Caco-2 (cell line): ENCODE data around the gene PARD3B. TPM values are rescaled to one million over a fixed set of nuclear protein-coding genes. Genes with fewer than 3 reads are reported as not detected.

Source experiments
- BruUV-seq: library from RNA; stranded (reverse); fragments of 400-500 nt; replicated peaks from 2 replicates; lab custom pipeline; 2021; lab: Mats Ljungman, UMichigan
- CTCF ChIA-PET: fragments of 300-600 bp; sonication (Branson Sonifier 250); formaldehyde crosslinking; loops from one replicate; lab custom pipeline; 2022; ENCODE audit warnings: antibody characterized with exemption; lab: Charles Lee
- POLR2A ChIA-PET: fragments of 300-600 bp; sonication (Branson Sonifier 250); formaldehyde crosslinking; loops from one replicate; lab custom pipeline; 2022; ENCODE audit warnings: antibody characterized with exemption; lab: Charles Lee
- DNase-seq, 2 experiments: peaks; one replicate each; pipeline versions ENCODE4 v3.0.0 to v3.0.0-alpha.2; 2020 to 2022
- H3K27me3 ChIP-seq: replicated peaks from 2 replicates; pipeline ENCODE4 v1.6.0; 2011; ENCODE audit warnings: low read length; ENCODE audit not compliant: control insufficient read depth, insufficient read depth
- H3K36me3 ChIP-seq: 2 replicates; pipeline ENCODE4 v1.5.1; 2011; ENCODE audit warnings: low read length; ENCODE audit not compliant: control insufficient read depth, insufficient read depth
- H3K4me1 ChIP-seq: fragments of 250-450 bp; sonication (Bioruptor Pico); 2 replicates; pipeline ENCODE4 v1.5.1; 2020; ENCODE audit warnings: mild to moderate bottlenecking
- H3K4me3 ChIP-seq: 2 replicates; pipeline ENCODE4 v1.5.1; 2011; ENCODE audit warnings: low read depth, mild to moderate bottlenecking, control low read depth, low read length
- H3K9me3 ChIP-seq: fragments of 250-450 bp; sonication (Bioruptor Pico); 2 replicates; pipeline ENCODE4 v1.5.1; 2020; ENCODE audit warnings: mild to moderate bottlenecking, moderate library complexity
- H3K27ac Mint-ChIP-seq: one replicate; pipeline ENCODE4 v1.8.0; 2022; ENCODE audit warnings: mixed read lengths; ENCODE audit not compliant: unreplicated experiment
- H3K27me3 Mint-ChIP-seq: one replicate; pipeline ENCODE4 v1.8.0; 2022; ENCODE audit warnings: mixed read lengths; ENCODE audit not compliant: insufficient read depth, unreplicated experiment
- H3K36me3 Mint-ChIP-seq: one replicate; pipeline ENCODE4 v1.8.0; 2022; ENCODE audit warnings: mild to moderate bottlenecking, mixed read lengths; ENCODE audit not compliant: insufficient read depth, unreplicated experiment
- H3K4me1 Mint-ChIP-seq: one replicate; pipeline ENCODE4 v1.8.0; 2022; ENCODE audit warnings: low read depth, mixed read lengths; ENCODE audit not compliant: unreplicated experiment
- H3K4me3 Mint-ChIP-seq: one replicate; pipeline ENCODE4 v1.8.0; 2022; ENCODE audit warnings: mild to moderate bottlenecking, moderate library complexity, mixed read lengths; ENCODE audit not compliant: unreplicated experiment
- H3K9me3 Mint-ChIP-seq: one replicate; pipeline ENCODE4 v1.8.0; 2022; ENCODE audit warnings: mixed read lengths; ENCODE audit not compliant: unreplicated experiment
- intact Hi-C: fragments of 100-400 bp; cut with micrococcal nuclease; formaldehyde crosslinking; loops from one replicate; pipeline ENCODE4 v1.10.0; 2022; ENCODE audit not compliant: unreplicated experiment
- total RNA-seq: library from RNA; stranded (reverse); gene quantifications from 2 replicates; pipeline ENCODE4 v1.2.3, GENCODE V29; 2022
- TF ChIP-seq, protein P1 (sequence below), 2 experiments: fragments of 200-600 bp in 1 of 2; IDR thresholded peaks; 1 replicate in 1 of 2; 2 replicates in 1 of 2; pipeline versions ENCODE4 v1.5.1 to v1.8.0; 2011 to 2022; ENCODE audit warnings: antibody characterized with exemption in 1 of 2, control low read depth in 1 of 2, inconsistent platforms in 1 of 2, low read depth in 1 of 2, low read length in 1 of 2, mild to moderate bottlenecking in 1 of 2, moderate library complexity in 1 of 2; ENCODE audit not compliant: insufficient read depth in 1 of 2, severe bottlenecking in 1 of 2, unreplicated experiment in 1 of 2

PARD3B gene
- total RNA-seq, 1 experiment from 2014 or later = 68.9 TPM

DNA sequence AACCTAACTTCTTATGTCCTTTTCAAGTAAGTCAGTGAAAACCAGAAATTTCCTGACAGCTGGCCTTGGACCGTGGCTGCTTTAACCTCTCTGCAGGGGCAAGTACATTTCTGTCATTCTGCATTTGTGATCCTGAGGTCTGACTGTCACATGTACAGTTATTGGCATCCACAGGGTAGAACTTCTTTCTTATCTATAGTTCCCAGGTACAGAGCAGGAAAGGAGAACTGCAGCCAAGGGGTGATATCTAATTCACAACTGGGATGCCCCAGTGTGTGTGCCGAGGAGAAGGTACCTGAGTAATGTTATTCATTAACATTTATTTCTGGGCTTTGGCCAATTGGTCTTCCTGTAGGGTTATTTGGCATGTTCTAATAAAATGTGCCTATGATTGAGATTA lies 468.9 kb downstream of the PARD3B start:
- H3K27me3 ChIP-seq = no peaks in the 10 kb centered on the region
- Mint-ChIP-seq H3K4me3 (no peak overlapping the region), H3K36me3 (peaks cover 7% of the 10 kb centered on the region), H3K4me1 (peaks cover 20% of the 10 kb centered on the region), H3K27ac (no peak overlapping the region), H3K27me3 (no peaks in the 10 kb centered on the region), H3K9me3 (no peaks in the 10 kb centered on the region)
- CTCF ChIA-PET = no interaction called here
- H3K4me3 ChIP-seq = no peak overlapping the region
- intact Hi-C loops = no loop called here
- no peaks in the 10 kb centered on the region for H3K9me3 ChIP-seq
- TF ChIP-seq, protein P1, sequence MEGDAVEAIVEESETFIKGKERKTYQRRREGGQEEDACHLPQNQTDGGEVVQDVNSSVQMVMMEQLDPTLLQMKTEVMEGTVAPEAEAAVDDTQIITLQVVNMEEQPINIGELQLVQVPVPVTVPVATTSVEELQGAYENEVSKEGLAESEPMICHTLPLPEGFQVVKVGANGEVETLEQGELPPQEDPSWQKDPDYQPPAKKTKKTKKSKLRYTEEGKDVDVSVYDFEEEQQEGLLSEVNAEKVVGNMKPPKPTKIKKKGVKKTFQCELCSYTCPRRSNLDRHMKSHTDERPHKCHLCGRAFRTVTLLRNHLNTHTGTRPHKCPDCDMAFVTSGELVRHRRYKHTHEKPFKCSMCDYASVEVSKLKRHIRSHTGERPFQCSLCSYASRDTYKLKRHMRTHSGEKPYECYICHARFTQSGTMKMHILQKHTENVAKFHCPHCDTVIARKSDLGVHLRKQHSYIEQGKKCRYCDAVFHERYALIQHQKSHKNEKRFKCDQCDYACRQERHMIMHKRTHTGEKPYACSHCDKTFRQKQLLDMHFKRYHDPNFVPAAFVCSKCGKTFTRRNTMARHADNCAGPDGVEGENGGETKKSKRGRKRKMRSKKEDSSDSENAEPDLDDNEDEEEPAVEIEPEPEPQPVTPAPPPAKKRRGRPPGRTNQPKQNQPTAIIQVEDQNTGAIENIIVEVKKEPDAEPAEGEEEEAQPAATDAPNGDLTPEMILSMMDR (IDR thresholded peaks at IDR 0.05; ENCODE audit: insufficient read depth in 1 of 2, low read depth in 1 of 2, low read length in 1 of 2, severe bottlenecking in 1 of 2, unreplicated experiment in 1 of 2) = no peak
- H3K4me1 ChIP-seq = peaks cover 10% of the 10 kb centered on the region
- DNase-seq = no peak
- no peaks in the 10 kb centered on the region for H3K36me3 ChIP-seq
- no TSS peak for BruUV-seq
- POLR2A ChIA-PET = no interaction called here

DNA sequence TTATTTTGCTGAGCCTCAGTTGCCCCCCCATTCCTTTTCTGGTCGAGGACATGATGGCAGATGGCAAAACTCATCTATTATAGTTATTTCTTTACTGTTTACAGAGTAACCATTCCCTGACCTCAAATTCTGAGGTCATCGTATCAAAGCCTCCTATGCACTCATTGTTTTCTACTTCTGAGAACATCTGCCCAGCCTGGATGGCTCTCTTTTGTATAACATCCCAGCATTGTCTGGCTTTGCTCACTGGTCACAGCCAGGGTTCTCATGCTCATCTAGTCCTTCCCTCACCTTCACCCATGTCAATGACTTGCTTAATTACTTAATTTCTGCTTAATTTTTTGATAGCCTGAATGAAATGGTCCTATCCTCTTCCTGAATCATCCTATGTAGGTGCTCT lies 472.1 kb downstream of the PARD3B start:
- Histone ChIP-seq H3K36me3 (no peaks in the 10 kb centered on the region), H3K4me3 (no peak overlapping the region), H3K4me1 (peaks cover 14% of the 10 kb centered on the region), H3K27me3 (no peaks in the 10 kb centered on the region), H3K9me3 (no peaks in the 10 kb centered on the region)
- no peaks in the 10 kb centered on the region for H3K27me3 Mint-ChIP-seq
- no peak for DNase-seq
- no peak overlapping the region for H3K4me3 Mint-ChIP-seq
- BruUV-seq = no TSS peak
- intact Hi-C loops = no loop called here
- TF ChIP-seq, protein P1 (IDR thresholded peaks at IDR 0.05; ENCODE audit: insufficient read depth in 1 of 2, low read depth in 1 of 2, low read length in 1 of 2, severe bottlenecking in 1 of 2, unreplicated experiment in 1 of 2) = no peak
- POLR2A ChIA-PET = no interaction called here
- H3K27ac Mint-ChIP-seq = no peak overlapping the region
- no peaks in the 10 kb centered on the region for H3K36me3 Mint-ChIP-seq
- CTCF ChIA-PET = no interaction called here
- peaks cover 23% of the 10 kb centered on the region for H3K4me1 Mint-ChIP-seq
- H3K9me3 Mint-ChIP-seq = no peaks in the 10 kb centered on the region

DNA sequence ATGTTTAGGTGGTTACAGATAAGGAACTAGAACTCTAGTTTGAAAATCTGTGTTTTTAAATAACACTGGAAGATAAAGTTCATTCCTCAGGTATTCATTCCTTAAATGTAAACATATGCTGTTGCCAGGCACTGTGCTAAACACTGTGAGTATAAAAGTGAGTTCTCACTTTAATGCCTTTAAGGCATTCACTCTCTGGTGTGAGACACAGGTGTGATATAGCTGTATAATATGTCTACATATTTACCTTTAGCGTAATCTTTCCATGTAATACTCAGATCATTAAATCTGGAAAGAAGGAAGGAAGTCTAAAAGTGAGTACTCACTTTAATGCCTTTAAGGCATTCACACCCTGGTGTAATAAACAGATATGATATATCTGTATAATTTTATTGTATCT lies 472.6 kb downstream of the PARD3B start:
- POLR2A ChIA-PET = no interaction called here
- CTCF ChIA-PET = no interaction called here
- H3K27me3 Mint-ChIP-seq = no peaks in the 10 kb centered on the region
- H3K4me1 Mint-ChIP-seq = peaks cover 23% of the 10 kb centered on the region
- Histone ChIP-seq H3K9me3 (no peaks in the 10 kb centered on the region), H3K4me1 (peaks cover 14% of the 10 kb centered on the region), H3K4me3 (no peak overlapping the region), H3K27me3 (no peaks in the 10 kb centered on the region), H3K36me3 (no peaks in the 10 kb centered on the region)
- no peak overlapping the region for H3K4me3 Mint-ChIP-seq
- H3K9me3 Mint-ChIP-seq = no peaks in the 10 kb centered on the region
- DNase-seq = no peak
- intact Hi-C loops = no loop called here
- TF ChIP-seq, protein P1 (IDR thresholded peaks at IDR 0.05; ENCODE audit: insufficient read depth in 1 of 2, low read depth in 1 of 2, low read length in 1 of 2, severe bottlenecking in 1 of 2, unreplicated experiment in 1 of 2) = no peak
- no peak overlapping the region for H3K27ac Mint-ChIP-seq
- H3K36me3 Mint-ChIP-seq = no peaks in the 10 kb centered on the region
- BruUV-seq = no TSS peak
